HepG2 (cell line): Measurements from ENCODE around the gene RMRP. TPM values are rescaled to one million over a fixed set of nuclear protein-coding genes. Genes with fewer than 3 reads are reported as not detected.

Source experiments
- ARNT2 ChIP-seq: sonication (generic); formaldehyde crosslinking; IDR thresholded peaks from 2 replicates; pipeline ENCODE4 v1.8.0; 2022; ENCODE audit warnings: mild to moderate bottlenecking, low read depth, missing genetic modification reagents, moderate library complexity
- KMT2A ChIP-seq: sonication (generic); formaldehyde crosslinking; IDR thresholded peaks from 2 replicates; pipeline ENCODE4 v1.4.0; 2020; ENCODE audit warnings: missing genetic modification reagents
- MYC ChIP-seq: sonication (generic); formaldehyde crosslinking; IDR thresholded peaks from 2 replicates; pipeline ENCODE4 v1.9.0; 2021; ENCODE audit warnings: missing genetic modification reagents, borderline replicate concordance
- NCOA2 ChIP-seq: sonication (generic); formaldehyde crosslinking; IDR thresholded peaks from 2 replicates; pipeline ENCODE4 v1.8.0; 2022; ENCODE audit warnings: inconsistent platforms
- RAD21 ChIP-seq: fragments of 450-650 bp; formaldehyde crosslinking; IDR thresholded peaks from 2 replicates; pipeline ENCODE4 v1.5.0; 2020; ENCODE audit warnings: mild to moderate bottlenecking
- SOX5 ChIP-seq: IDR thresholded peaks from 2 replicates; pipeline ENCODE4 v1.6.1; 2016; ENCODE audit warnings: borderline replicate concordance
- UBTF ChIP-seq: sonication (generic); formaldehyde crosslinking; IDR thresholded peaks from 2 replicates; pipeline ENCODE4 v1.4.0; 2020; ENCODE audit warnings: mild to moderate bottlenecking, missing genetic modification reagents
- WIZ ChIP-seq: sonication (generic); formaldehyde crosslinking; IDR thresholded peaks from 2 replicates; pipeline ENCODE4 v1.5.1; 2020; ENCODE audit warnings: mild to moderate bottlenecking, missing genetic modification reagents
- XRCC5 ChIP-seq: fragments of 200-400 bp; formaldehyde crosslinking; optimal IDR thresholded peaks from 2 replicates; pipeline ENCODE3; 2017; ENCODE audit warnings: mild to moderate bottlenecking, low read length
- ZNF138 ChIP-seq: sonication (generic); formaldehyde crosslinking; IDR thresholded peaks from 2 replicates; pipeline ENCODE4 v1.5.0; 2020; ENCODE audit warnings: mild to moderate bottlenecking, low read depth, missing genetic modification reagents
- ZNF234 ChIP-seq: sonication (generic); formaldehyde crosslinking; conservative IDR thresholded peaks from 2 replicates; pipeline ENCODE4 v1.5.1; 2020; ENCODE audit warnings: mild to moderate bottlenecking, missing genetic modification reagents
- ZNF577 ChIP-seq: sonication (generic); formaldehyde crosslinking; IDR thresholded peaks from 2 replicates; pipeline ENCODE4 v1.4.0; 2020; ENCODE audit warnings: mild to moderate bottlenecking, low read depth, missing genetic modification reagents, borderline replicate concordance
- ZNF589 ChIP-seq: sonication (generic); formaldehyde crosslinking; conservative IDR thresholded peaks from 2 replicates; pipeline ENCODE4 v1.8.0; 2022; ENCODE audit warnings: mild to moderate bottlenecking, moderate library complexity, missing genetic modification reagents
- ZNF605 ChIP-seq: sonication (generic); formaldehyde crosslinking; IDR thresholded peaks from 2 replicates; pipeline ENCODE4 v1.8.0; 2022; ENCODE audit warnings: mild to moderate bottlenecking, missing genetic modification reagents
- ZNF704 ChIP-seq: sonication (generic); formaldehyde crosslinking; IDR thresholded peaks from 2 replicates; pipeline ENCODE4 v1.8.1; 2023; ENCODE audit warnings: mild to moderate bottlenecking, inconsistent platforms, moderate library complexity, missing genetic modification reagents, borderline replicate concordance
- ZNF75D ChIP-seq: sonication (generic); formaldehyde crosslinking; IDR thresholded peaks from 2 replicates; pipeline ENCODE4 v1.8.1; 2023; ENCODE audit warnings: missing genetic modification reagents, mild to moderate bottlenecking, borderline replicate concordance
- ZNF850 ChIP-seq: sonication (generic); formaldehyde crosslinking; conservative IDR thresholded peaks from 2 replicates; pipeline ENCODE4 v1.9.0; 2021; ENCODE audit warnings: mild to moderate bottlenecking, missing genetic modification reagents
- ZSCAN21 ChIP-seq: sonication (generic); formaldehyde crosslinking; IDR thresholded peaks from 2 replicates; pipeline ENCODE4 v1.8.0; 2022; ENCODE audit warnings: mild to moderate bottlenecking, missing genetic modification reagents, moderate library complexity, borderline replicate concordance
- polyA plus RNA-seq, 8 experiments: library from polyadenylated mRNA; depleted of rRNA in 3 of 8; stranded (reverse) in 7 of 8; unstranded in 1 of 8; fragments of >200 nt; fragmentation: Illumina TruSeq in 4 of 8; extraction: Trizol in 4 of 8; gene quantifications; 2 replicates each; pipeline versions ENCODE4 v1.2.1 to v1.2.3, GENCODE V29; 2011 to 2016; ENCODE audit warnings: low read depth in 4 of 8, missing spikeins in 1 of 8, mixed read lengths in 1 of 8; ENCODE audit not compliant: insufficient read depth in 1 of 8
- total RNA-seq, 5 experiments: library from RNA; depleted of rRNA; stranded (reverse); fragments of >200 nt; fragmentation: Illumina TruSeq; extraction: Trizol; gene quantifications; 2 replicates each; pipeline ENCODE4 v1.2.3, GENCODE V29; 2016; ENCODE audit warnings: low read depth in 1 of 5
- TF ChIP-seq, protein P1 (sequence below): sonication (generic); formaldehyde crosslinking; conservative IDR thresholded peaks from 2 replicates; pipeline ENCODE4 v1.4.0; 2020; ENCODE audit warnings: mild to moderate bottlenecking, missing genetic modification reagents, moderate library complexity
- TF ChIP-seq, protein P2 (sequence below): sonication (generic); formaldehyde crosslinking; IDR thresholded peaks from 2 replicates; pipeline ENCODE4 v1.4.0; 2020; ENCODE audit warnings: missing genetic modification reagents

RMRP gene
- total and polyA plus RNA-seq, 2 of the 13 experiments (the other 11 are each of a cell fraction or from before 2014, with no cell fraction given) = 51.4 to 4,025 TPM

DNA sequence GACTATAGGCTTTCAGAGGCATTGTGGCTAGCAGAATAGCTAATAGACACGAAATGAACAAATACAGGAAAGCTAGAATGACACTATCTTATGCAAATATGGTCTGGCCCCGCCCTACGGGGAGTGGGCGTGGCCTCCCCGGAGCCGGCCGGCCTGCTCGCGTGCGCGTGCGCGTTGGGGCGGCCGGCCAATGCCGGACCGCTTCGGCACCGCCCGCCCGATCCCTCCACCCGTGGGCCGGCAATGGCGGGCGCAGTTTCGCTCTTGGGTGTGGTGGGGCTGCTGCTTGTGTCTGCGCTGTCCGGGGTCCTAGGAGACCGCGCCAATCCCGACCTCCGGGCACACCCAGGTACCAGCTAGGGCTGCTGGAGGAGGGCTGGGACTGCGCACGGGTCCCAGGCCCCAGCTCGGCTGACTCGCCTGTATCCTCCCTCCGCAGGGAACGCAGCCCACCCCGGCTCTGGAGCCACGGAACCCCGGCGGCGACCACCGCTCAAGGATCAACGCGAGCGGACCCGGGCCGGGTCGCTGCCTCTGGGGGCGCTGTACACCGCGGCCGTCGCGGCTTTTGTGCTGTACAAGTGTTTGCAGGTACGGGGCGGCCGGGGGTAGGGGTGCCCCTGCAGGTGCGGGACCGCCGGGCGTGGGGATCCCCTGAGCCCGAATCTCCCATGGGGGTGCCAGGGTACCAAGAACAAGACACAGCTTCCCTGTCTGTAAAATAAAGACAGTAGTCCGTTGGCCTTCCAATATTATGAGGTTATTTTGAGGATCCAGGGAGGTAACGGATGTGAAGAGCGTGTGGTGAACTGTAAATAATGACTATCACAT is 533 bp upstream of the RMRP start, which contains the start of gene CCDC107 (continued):
- TF ChIP-seq ZNF138 = 0 out of 2 replicates have a peak, but pooled peaks have one; percentile 24
- TF ChIP-seq ZNF605 (CRISPR knock-in tag) = no peak
- TF ChIP-seq ZNF850 (CRISPR knock-in tag) = no peak
- peak; percentile 82 for TF ChIP-seq XRCC5
- no peak for TF ChIP-seq KMT2A (CRISPR knock-in tag)
- no peak for TF ChIP-seq ZNF577 (CRISPR knock-in tag)
- TF ChIP-seq ZNF234 = no peak; the same call in 1 of the 2 replicates
- no peak; the same call in 1 of the 2 replicates for TF ChIP-seq ZNF704 (CRISPR knock-in tag)
- TF ChIP-seq NCOA2 (CRISPR knock-in tag) = peak; percentile 15; the same call in 1 of the 2 replicates
- TF ChIP-seq WIZ (CRISPR knock-in tag) = no peak
- TF ChIP-seq SOX5 (CRISPR knock-in tag) = no peak
- TF ChIP-seq, protein P1, sequence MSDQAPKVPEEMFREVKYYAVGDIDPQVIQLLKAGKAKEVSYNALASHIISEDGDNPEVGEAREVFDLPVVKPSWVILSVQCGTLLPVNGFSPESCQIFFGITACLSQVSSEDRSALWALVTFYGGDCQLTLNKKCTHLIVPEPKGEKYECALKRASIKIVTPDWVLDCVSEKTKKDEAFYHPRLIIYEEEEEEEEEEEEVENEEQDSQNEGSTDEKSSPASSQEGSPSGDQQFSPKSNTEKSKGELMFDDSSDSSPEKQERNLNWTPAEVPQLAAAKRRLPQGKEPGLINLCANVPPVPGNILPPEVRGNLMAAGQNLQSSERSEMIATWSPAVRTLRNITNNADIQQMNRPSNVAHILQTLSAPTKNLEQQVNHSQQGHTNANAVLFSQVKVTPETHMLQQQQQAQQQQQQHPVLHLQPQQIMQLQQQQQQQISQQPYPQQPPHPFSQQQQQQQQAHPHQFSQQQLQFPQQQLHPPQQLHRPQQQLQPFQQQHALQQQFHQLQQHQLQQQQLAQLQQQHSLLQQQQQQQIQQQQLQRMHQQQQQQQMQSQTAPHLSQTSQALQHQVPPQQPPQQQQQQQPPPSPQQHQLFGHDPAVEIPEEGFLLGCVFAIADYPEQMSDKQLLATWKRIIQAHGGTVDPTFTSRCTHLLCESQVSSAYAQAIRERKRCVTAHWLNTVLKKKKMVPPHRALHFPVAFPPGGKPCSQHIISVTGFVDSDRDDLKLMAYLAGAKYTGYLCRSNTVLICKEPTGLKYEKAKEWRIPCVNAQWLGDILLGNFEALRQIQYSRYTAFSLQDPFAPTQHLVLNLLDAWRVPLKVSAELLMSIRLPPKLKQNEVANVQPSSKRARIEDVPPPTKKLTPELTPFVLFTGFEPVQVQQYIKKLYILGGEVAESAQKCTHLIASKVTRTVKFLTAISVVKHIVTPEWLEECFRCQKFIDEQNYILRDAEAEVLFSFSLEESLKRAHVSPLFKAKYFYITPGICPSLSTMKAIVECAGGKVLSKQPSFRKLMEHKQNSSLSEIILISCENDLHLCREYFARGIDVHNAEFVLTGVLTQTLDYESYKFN (CRISPR knock-in tag) = 0 out of 2 replicates have a peak, but pooled peaks have one; percentile 2
- peak; percentile 56 for TF ChIP-seq MYC (CRISPR knock-in tag)
- TF ChIP-seq RAD21 = peak; percentile 86
- no peak; the same call in 1 of the 2 replicates for TF ChIP-seq ARNT2 (CRISPR knock-in tag)
- TF ChIP-seq ZNF75D (CRISPR knock-in tag) = 0 out of 2 replicates have a peak, but pooled peaks have one; percentile 72
- TF ChIP-seq ZSCAN21 (CRISPR knock-in tag) = peak; percentile 85; the same call in 1 of the 2 replicates
- peak; percentile 88 for TF ChIP-seq UBTF
- TF ChIP-seq, protein P2, sequence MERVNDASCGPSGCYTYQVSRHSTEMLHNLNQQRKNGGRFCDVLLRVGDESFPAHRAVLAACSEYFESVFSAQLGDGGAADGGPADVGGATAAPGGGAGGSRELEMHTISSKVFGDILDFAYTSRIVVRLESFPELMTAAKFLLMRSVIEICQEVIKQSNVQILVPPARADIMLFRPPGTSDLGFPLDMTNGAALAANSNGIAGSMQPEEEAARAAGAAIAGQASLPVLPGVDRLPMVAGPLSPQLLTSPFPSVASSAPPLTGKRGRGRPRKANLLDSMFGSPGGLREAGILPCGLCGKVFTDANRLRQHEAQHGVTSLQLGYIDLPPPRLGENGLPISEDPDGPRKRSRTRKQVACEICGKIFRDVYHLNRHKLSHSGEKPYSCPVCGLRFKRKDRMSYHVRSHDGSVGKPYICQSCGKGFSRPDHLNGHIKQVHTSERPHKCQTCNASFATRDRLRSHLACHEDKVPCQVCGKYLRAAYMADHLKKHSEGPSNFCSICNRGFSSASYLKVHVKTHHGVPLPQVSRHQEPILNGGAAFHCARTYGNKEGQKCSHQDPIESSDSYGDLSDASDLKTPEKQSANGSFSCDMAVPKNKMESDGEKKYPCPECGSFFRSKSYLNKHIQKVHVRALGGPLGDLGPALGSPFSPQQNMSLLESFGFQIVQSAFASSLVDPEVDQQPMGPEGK (CRISPR knock-in tag) = peak; percentile 55; the same call in 1 of the 2 replicates
- no peak for TF ChIP-seq ZNF589 (CRISPR knock-in tag)
